GM12878 (cell line): ENCODE measurements around the gene EN1. TPM values are rescaled to one million over a fixed set of nuclear protein-coding genes. Genes with fewer than 3 reads are reported as not detected.

Source experiments
- ATAC-seq: fragments of 200-7000 bp; cut with Tn5 transposase; 3 replicates; pipeline ENCODE4 v1.9.1; 2020; ENCODE audit warnings: mild to moderate bottlenecking, moderate library complexity
- BruUV-seq: library from RNA; stranded (reverse); fragments of 400-500 nt; replicated peaks from 2 replicates; lab custom pipeline; 2021; lab: Mats Ljungman, UMichigan
- CTCF ChIA-PET: fragments of 300-600 bp; sonication (Branson Sonifier 250); formaldehyde crosslinking; extraction: SDS; loops from one replicate; lab custom pipeline; 2021; ENCODE audit warnings: inconsistent platforms; lab: Yijun Ruan, JAX
- POLR2A ChIA-PET: fragments of 350-600 bp; formaldehyde crosslinking; extraction: SDS; loops from one replicate; lab custom pipeline; 2021; ENCODE audit warnings: inconsistent platforms; lab: Charles Lee
- RAD21 ChIA-PET: fragments of 300-600 bp; sonication (Branson Sonifier 250); formaldehyde crosslinking; loops from one replicate; lab custom pipeline; 2023; ENCODE audit warnings: antibody characterized with exemption; ENCODE audit not compliant: unreplicated experiment; lab: Charles Lee
- SMC1A ChIA-PET: fragments of 300-600 bp; sonication (Branson Sonifier 250); formaldehyde crosslinking; loops from one replicate; lab custom pipeline; 2023; ENCODE audit not compliant: unreplicated experiment, uncharacterized antibody; lab: Charles Lee
- DNase-seq: peaks from one replicate; pipeline ENCODE4 v3.0.0-alpha.2; 2011; ENCODE audit warnings: low read depth, low spot score
- FAIRE-seq: peaks from 3 replicates; lab custom pipeline; 2011; peaks lifted over from hg19 to GRCh38; lab: Jason Lieb, UNC
- H2AFZ ChIP-seq: 2 replicates; pipeline ENCODE4 v1.6.0; 2011; ENCODE audit warnings: low read depth, low read length, control low read depth; ENCODE audit not compliant: control insufficient read depth
- H3K27ac ChIP-seq: 2 replicates; pipeline ENCODE4 v1.5.1; 2011; ENCODE audit warnings: control low read depth; ENCODE audit not compliant: control insufficient read depth, insufficient read depth
- H3K27me3 ChIP-seq, 2 experiments: replicated peaks in 1 of 2; 2 replicates each; pipeline versions ENCODE4 v1.6.0 to v1.6.1; 2011; ENCODE audit warnings: low read length in 1 of 2; ENCODE audit not compliant: control insufficient read depth in 2 of 2, insufficient read depth in 2 of 2
- H3K36me3 ChIP-seq, 2 experiments: 2 replicates each; pipeline ENCODE4 v1.5.1; 2011; ENCODE audit warnings: low read length in 1 of 2; ENCODE audit not compliant: control insufficient read depth in 2 of 2, insufficient read depth in 2 of 2
- H3K4me1 ChIP-seq: 2 replicates; pipeline ENCODE4 v1.6.1; 2011; ENCODE audit warnings: mild to moderate bottlenecking, low read length, moderate library complexity, mixed read lengths; ENCODE audit not compliant: control insufficient read depth, insufficient read depth
- H3K4me2 ChIP-seq: 2 replicates; pipeline ENCODE4 v1.6.0; 2011; ENCODE audit warnings: control low read depth; ENCODE audit not compliant: control insufficient read depth, insufficient read depth
- H3K4me3 ChIP-seq: fragments of 200-600 bp; sonication (generic); 2 replicates; pipeline ENCODE4 v1.5.1; 2016
- H3K79me2 ChIP-seq: 2 replicates; pipeline ENCODE4 v1.6.0; 2011; ENCODE audit warnings: low read length; ENCODE audit not compliant: control insufficient read depth, insufficient read depth
- H3K9ac ChIP-seq: 2 replicates; pipeline ENCODE4 v1.8.0; 2011; ENCODE audit warnings: low read length, control low read depth, mixed read lengths; ENCODE audit not compliant: control insufficient read depth, insufficient read depth
- H3K9me3 ChIP-seq: replicated peaks from 3 replicates; pipeline ENCODE4 v1.5.1; 2011; ENCODE audit warnings: mild to moderate bottlenecking, low read length; ENCODE audit not compliant: control insufficient read depth, insufficient read depth
- H4K20me1 ChIP-seq: 2 replicates; pipeline ENCODE4 v1.6.0; 2011; ENCODE audit not compliant: control insufficient read depth, insufficient read depth
- ATF7 ChIP-seq: fragments of 450-650 bp; IDR thresholded peaks from 2 replicates; pipeline ENCODE4 v1.6.1; 2016; ENCODE audit warnings: low read depth, mild to moderate bottlenecking
- CEBPZ ChIP-seq: fragments of 150-350 bp; IDR thresholded peaks from 2 replicates; pipeline ENCODE4 v1.6.1; 2016; ENCODE audit warnings: low read depth, low read length
- EZH2 ChIP-seq: IDR thresholded peaks from 2 replicates; pipeline ENCODE4 v1.6.1; 2012; ENCODE audit warnings: low read depth, mild to moderate bottlenecking, control low read depth, inconsistent platforms, low read length, borderline replicate concordance; ENCODE audit not compliant: control insufficient read depth
- WGBS: methylation state at CpG from one replicate; pipeline ENCODE4 v1.1.6; 2016; ENCODE audit warnings: low lambda C conversion rate; ENCODE audit not compliant: insufficient replicate concordance, insufficient coverage; ENCODE audit errors: missing lambda C conversion rate; 5-methylcytosine and 5-hydroxymethylcytosine counted together
- in situ Hi-C: fragments of 300-500 bp; cut with MboI; formaldehyde crosslinking; loops from 9 replicates; pipeline ENCODE4 v1.14.3; 2018; ENCODE audit warnings: mixed read lengths
- intact Hi-C: fragments of 100-400 bp; cut with micrococcal nuclease; formaldehyde crosslinking; loops from one replicate; pipeline ENCODE4 v1.14.2; 2022; ENCODE audit not compliant: unreplicated experiment
- polyA plus RNA-seq, 11 experiments: library from polyadenylated mRNA; depleted of rRNA in 4 of 11; unstranded in 6 of 11; stranded (reverse) in 5 of 11; fragments of >200 nt; fragmentation: Nextera tagmentation in 4 of 11; fragmentation: Illumina TruSeq in 1 of 11; extraction: Ambion mirVana in 4 of 11; extraction: Trizol in 1 of 11; gene quantifications; 1 replicate in 1 of 11; 2 replicates in 10 of 11; pipeline versions ENCODE4 v1.2.1 to v1.2.3, GENCODE V29; 2011 to 2016; ENCODE audit warnings: inconsistent platforms in 2 of 11, missing spikeins in 2 of 11, low read depth in 1 of 11
- total RNA-seq, 4 experiments: library from RNA; depleted of rRNA in 3 of 4; stranded (reverse); fragments of >200 nt in 3 of 4; fragmentation: Illumina TruSeq in 1 of 4; extraction: Trizol in 1 of 4; gene quantifications; 2 replicates each; pipeline versions ENCODE4 v1.2.1 to v1.2.3, GENCODE V29; 2013 to 2021

Gene EN1
- total and polyA plus RNA-seq, 10 of the 15 experiments (the other 5 are each of a cell fraction or from before 2014, with no cell fraction given) = not detected

- TF ChIP-seq CEBPZ = no peak
Measured at GRCh38 chr2:118837067-118837466, 10.4 kb downstream of the EN1 start (continued).

- peaks cover 13 to 25% of the 10 kb centered on the region in 2 experiments for H3K27me3 ChIP-seq
- POLR2A ChIA-PET = no interaction called here
- no TSS peak for BruUV-seq
- WGBS = 43% methylated on average over 8 of the region's 8 CpGs
- no peak overlapping the region for H3K4me2 ChIP-seq
- H2AFZ ChIP-seq = no peak overlapping the region
- intact Hi-C loops = no loop called here
- H3K27ac ChIP-seq = no peak overlapping the region
- no peaks in the 10 kb centered on the region for H3K4me1 ChIP-seq
- no peak overlapping the region for H3K4me3 ChIP-seq
- no peaks in the 10 kb centered on the region for H4K20me1 ChIP-seq
- no peak for TF ChIP-seq ATF7
- TF ChIP-seq EZH2 = peak; percentile 86; the same call in 1 of the 2 replicates
- TF ChIP-seq, all 136 proteins: peak for 1
- no peak for ATAC-seq
- H3K9me3 ChIP-seq = no peaks in the 10 kb centered on the region
- SMC1A ChIA-PET = no interaction called here
- DNase-seq = no peak
- no peak overlapping the region for H3K9ac ChIP-seq
- FAIRE-seq = no peak
- CTCF ChIA-PET = no interaction called here
- RAD21 ChIA-PET = no interaction called here
- no peaks in the 10 kb centered on the region for H3K79me2 ChIP-seq
- in situ Hi-C loops = no loop called here
- H3K36me3 ChIP-seq = no peaks in the 10 kb centered on the region
Measured at GRCh38 chr2:118836411-118836930, 11.0 kb downstream of the EN1 start.
